ENCODE data around the gene ZNF865. TPM values are rescaled to one million over a fixed set of nuclear protein-coding genes. Genes with fewer than 3 reads are reported as not detected.

Gene ZNF865
- total RNA-seq, 4 donors from 2014 or later = 2.2 to 6.3 (median 3.8) TPM

- no peak for TF ChIP-seq CTCF (IDR thresholded peaks at IDR 0.05)
- no peak for ATAC-seq (ENCODE audit: low FRiP score)
- no peak for DNase-seq (ENCODE audit: low spot score)
Observed at GRCh38 chr19:55617426-55617825, 12.0 kb downstream of the ZNF865 start.

DNA sequence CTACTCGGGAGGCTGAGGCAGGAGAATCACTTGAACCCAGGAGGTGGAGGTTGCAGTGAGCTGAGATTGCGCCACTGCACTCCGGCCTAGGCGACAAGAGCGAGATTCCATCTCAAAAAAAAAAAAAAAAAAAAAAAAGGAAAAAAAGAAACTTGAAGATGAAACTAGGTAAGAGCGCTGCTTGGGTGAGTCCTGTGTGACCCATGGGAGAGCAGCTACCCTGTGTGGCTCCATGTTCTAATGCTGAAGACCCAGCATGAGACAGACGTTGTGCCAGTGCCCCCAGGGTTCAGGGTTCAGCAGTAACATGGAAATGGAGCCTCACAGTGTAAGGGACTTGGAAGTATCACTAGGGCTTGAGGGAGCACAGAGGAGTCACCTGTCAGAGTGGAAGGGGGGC, 13.0 kb downstream of the ZNF865 start:
- ATAC-seq (ENCODE audit: low FRiP score) (no peak), DNase-seq (ENCODE audit: low spot score) (no peak)
- TF ChIP-seq CTCF (IDR thresholded peaks at IDR 0.05) = no peak

- ATAC-seq (ENCODE audit: low FRiP score) (no peak), DNase-seq (ENCODE audit: low spot score) (no peak)
- TF ChIP-seq CTCF (IDR thresholded peaks at IDR 0.05) = no peak
Observed at GRCh38 chr19:55619286-55619685, 13.8 kb downstream of the ZNF865 start.

GRCh38 chr19:55620410-55621204, 15.2 kb downstream of the ZNF865 start:
- DNase-seq (ENCODE audit: low spot score) (no peak), ATAC-seq (ENCODE audit: low FRiP score) (no peak)
- TF ChIP-seq CTCF (IDR thresholded peaks at IDR 0.05) = no peak

DNA sequence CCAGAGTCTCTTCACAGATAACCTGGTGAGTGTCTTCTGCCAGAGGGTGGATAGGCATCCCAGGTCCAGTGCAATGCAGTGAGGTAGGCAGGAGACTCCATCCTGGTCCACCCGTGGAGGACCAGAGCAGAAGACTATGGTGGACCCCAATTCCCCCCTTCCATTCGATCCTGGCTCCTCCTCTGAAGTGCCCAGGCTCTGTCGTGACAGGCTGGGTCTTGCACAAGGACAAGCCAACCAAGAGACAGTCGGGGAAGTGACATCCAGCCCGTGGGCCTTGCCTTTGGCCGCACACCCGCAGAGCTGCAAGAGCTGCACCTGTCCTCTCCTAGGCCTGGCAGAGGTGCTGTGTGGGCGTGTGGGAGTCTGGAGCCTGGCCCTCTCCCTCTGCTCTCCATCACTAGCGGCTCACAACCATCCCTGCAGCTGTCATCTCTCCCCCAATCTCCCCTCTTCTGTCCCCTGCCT, 15.8 kb downstream of the ZNF865 start:
- no peak for ATAC-seq (ENCODE audit: low FRiP score)
- TF ChIP-seq CTCF (IDR thresholded peaks at IDR 0.05) = no peak
- DNase-seq (ENCODE audit: low spot score) = no peak

GRCh38 chr19:55621673-55622231, 16.3 kb downstream of the ZNF865 start:
- no peak for TF ChIP-seq CTCF (IDR thresholded peaks at IDR 0.05)
- ATAC-seq (ENCODE audit: low FRiP score) = no peak
- DNase-seq (ENCODE audit: low spot score) = no peak

Data from omental fat pad (tissue), 4 donors.